Stimulated activated CD4-positive, alpha-beta T cell treated with anti-CD3 and anti-CD28 coated beads, Interleukin-12 subunit alpha, Interleukin-12 subunit beta, amount 100 ng/mL, for 4 hours (primary cell): Measurements from ENCODE around the gene DUSP22.
"Not testable (repeated sequence)": the region's sequence is repeated elsewhere in the genome, so short reads cannot be mapped to it uniquely, and the experiment has no call there.

ENCODE experiments used
- DNase-seq: peaks from one replicate; pipeline ENCODE4 v3.0.0-alpha.2; 2020

The DUSP22 gene

GRCh38 chr6:280775-281468 is 11.4 kb upstream of the DUSP22 start:
- no peak for DNase-seq

- DNase-seq = no peak
Measured at GRCh38 chr6:281469-282103, 10.7 kb upstream of the DUSP22 start.

- no peak for DNase-seq
Measured at GRCh38 chr6:282177-282866, 10.0 kb upstream of the DUSP22 start.

- no peak for DNase-seq
Measured at GRCh38 chr6:282867-283416, 9.3 kb upstream of the DUSP22 start.

GRCh38 chr6:284486-284885 is 7.8 kb upstream of the DUSP22 start:
- no peak for DNase-seq

GRCh38 chr6:285030-285771 is 7.1 kb upstream of the DUSP22 start:
- no peak for DNase-seq

GRCh38 chr6:285902-286301 is 6.4 kb upstream of the DUSP22 start:
- not testable (repeated sequence) for DNase-seq

GRCh38 chr6:286681-287488 is 5.4 kb upstream of the DUSP22 start:
- DNase-seq = no peak

GRCh38 chr6:287489-287860 is 4.8 kb upstream of the DUSP22 start:
- no peak for DNase-seq

- DNase-seq = no peak
Measured at GRCh38 chr6:288866-289265, 3.4 kb upstream of the DUSP22 start.

- DNase-seq = no peak
Measured at GRCh38 chr6:290111-290922, 2.0 kb upstream of the DUSP22 start.

GRCh38 chr6:291204-291696 is 1.0 kb upstream of the DUSP22 start:
- no peak for DNase-seq

GRCh38 chr6:292506-293192 is 362 bp downstream of the DUSP22 start:
- DNase-seq = peak; percentile 68

GRCh38 chr6:293193-294174 is 1.2 kb downstream of the DUSP22 start:
- DNase-seq = peak; percentile 37

GRCh38 chr6:294656-295565 is 2.6 kb downstream of the DUSP22 start:
- DNase-seq = no peak

GRCh38 chr6:296151-297122 is 4.2 kb downstream of the DUSP22 start:
- no peak for DNase-seq
